ENCODE measurements around the gene LGR6.

DNA sequence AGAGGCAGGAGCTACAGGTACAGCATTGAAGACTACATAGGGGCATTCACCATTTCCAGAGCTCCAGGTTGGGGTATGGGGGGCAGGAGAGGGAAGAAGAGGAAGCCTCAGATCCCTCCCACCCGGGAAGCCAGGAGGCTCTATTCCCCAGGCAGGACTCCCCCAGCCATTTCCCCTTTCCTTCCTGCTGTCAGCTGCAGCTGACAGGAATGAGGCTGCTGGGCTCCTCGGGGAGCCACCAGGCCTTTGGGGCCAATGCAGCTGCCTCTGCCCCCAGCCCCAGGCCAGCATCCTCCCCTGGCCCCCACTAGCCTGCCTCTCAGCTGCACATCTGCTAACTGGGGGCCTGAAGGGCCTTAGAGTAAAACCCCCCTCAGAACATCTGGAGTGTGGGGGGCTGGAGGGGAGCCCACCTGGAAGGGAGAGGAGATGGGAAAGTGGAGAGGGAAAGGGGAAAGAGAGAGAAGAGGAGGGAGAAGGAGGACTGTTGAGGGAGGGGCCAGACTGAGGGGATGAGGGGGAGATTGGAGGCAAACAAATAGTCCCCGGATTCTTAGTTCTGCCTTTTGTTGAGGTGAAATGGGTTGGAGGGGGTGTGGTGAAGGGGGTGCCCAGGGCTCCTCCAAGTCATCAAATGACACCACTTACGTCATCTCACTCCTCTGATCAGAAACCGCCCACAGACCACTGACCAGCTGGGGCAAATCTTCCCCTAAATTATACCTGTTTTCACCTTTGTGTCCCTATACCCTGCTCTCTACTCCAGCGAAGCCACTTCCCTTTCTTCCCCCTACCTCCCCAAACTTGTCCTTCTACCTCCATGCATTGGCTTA lies 58.0 kb downstream of the LGR6 start:
- TF ChIP-seq, protein P1, sequence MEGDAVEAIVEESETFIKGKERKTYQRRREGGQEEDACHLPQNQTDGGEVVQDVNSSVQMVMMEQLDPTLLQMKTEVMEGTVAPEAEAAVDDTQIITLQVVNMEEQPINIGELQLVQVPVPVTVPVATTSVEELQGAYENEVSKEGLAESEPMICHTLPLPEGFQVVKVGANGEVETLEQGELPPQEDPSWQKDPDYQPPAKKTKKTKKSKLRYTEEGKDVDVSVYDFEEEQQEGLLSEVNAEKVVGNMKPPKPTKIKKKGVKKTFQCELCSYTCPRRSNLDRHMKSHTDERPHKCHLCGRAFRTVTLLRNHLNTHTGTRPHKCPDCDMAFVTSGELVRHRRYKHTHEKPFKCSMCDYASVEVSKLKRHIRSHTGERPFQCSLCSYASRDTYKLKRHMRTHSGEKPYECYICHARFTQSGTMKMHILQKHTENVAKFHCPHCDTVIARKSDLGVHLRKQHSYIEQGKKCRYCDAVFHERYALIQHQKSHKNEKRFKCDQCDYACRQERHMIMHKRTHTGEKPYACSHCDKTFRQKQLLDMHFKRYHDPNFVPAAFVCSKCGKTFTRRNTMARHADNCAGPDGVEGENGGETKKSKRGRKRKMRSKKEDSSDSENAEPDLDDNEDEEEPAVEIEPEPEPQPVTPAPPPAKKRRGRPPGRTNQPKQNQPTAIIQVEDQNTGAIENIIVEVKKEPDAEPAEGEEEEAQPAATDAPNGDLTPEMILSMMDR (IDR thresholded peaks at IDR 0.05; ENCODE audit: low read length), result no peak
- TF ChIP-seq EZH2 (IDR thresholded peaks at IDR 0.05; ENCODE audit: borderline replicate concordance, low read length), result no peak

Measured in OCI-LY1 (cell line).